ENCODE data around the gene ADGB. TPM values are rescaled to one million over a fixed set of nuclear protein-coding genes. Genes with fewer than 3 reads are reported as not detected.
"Not testable (repeated sequence)": the region's sequence is repeated elsewhere in the genome, so short reads cannot be mapped to it uniquely, and the experiment has no call there.

Gene ADGB
- total RNA-seq, 1 donor from 2014 or later, result not detected

DNA sequence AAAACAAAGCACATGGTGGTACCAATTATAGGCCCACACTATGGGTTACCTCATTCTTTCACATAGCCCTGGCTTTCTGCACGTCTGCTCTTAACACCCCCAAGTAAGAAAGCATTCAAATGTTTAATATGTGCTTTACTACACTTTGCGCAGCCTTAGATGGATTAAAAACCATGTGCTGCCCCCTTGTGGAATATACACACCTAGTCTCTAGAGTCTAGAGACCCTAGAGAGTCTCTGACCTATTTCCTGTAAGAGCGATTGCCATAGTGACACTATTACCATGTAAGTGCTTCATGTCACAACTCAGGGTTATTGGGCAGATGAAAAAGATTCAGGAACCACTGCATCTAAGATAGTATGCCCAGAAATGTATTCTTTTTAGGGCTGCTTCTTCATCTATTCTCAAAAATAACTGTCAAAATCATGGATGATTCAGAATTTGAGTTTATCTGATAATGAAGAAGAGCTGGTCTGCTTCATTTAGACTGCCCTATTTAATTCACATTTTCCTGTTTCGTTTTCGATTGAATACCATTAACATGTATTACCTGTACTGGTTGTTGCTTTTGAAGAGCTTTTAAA is 186.3 kb downstream of the ADGB start:
- H3K36me3 Mint-ChIP-seq (ENCODE audit: low read depth), result no peaks in the 10 kb centered on the region
- no peaks in the 10 kb centered on the region for H3K9me3 Mint-ChIP-seq
- no peaks in the 10 kb centered on the region for H3K27me3 Mint-ChIP-seq
- no peak overlapping the region for H3K27ac Mint-ChIP-seq
- H3K4me1 Mint-ChIP-seq, result no peaks in the 10 kb centered on the region
- H3K4me3 Mint-ChIP-seq, result no peak overlapping the region
- CTCF ChIA-PET, result no interaction called here
- ATAC-seq (ENCODE audit: low read depth) (no peak), DNase-seq (no peak)
- POLR2A ChIA-PET, result no interaction called here
- TF ChIP-seq, protein P1, sequence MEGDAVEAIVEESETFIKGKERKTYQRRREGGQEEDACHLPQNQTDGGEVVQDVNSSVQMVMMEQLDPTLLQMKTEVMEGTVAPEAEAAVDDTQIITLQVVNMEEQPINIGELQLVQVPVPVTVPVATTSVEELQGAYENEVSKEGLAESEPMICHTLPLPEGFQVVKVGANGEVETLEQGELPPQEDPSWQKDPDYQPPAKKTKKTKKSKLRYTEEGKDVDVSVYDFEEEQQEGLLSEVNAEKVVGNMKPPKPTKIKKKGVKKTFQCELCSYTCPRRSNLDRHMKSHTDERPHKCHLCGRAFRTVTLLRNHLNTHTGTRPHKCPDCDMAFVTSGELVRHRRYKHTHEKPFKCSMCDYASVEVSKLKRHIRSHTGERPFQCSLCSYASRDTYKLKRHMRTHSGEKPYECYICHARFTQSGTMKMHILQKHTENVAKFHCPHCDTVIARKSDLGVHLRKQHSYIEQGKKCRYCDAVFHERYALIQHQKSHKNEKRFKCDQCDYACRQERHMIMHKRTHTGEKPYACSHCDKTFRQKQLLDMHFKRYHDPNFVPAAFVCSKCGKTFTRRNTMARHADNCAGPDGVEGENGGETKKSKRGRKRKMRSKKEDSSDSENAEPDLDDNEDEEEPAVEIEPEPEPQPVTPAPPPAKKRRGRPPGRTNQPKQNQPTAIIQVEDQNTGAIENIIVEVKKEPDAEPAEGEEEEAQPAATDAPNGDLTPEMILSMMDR (IDR thresholded peaks at IDR 0.05), result no peak
- intact Hi-C loops (cut with micrococcal nuclease), result no loop called here

GRCh38 chr6:146787876-146788508 is 189.2 kb downstream of the ADGB start:
- intact Hi-C loops (cut with micrococcal nuclease), result no loop called here
- H3K27ac Mint-ChIP-seq, result no peak overlapping the region
- TF ChIP-seq, protein P1 (IDR thresholded peaks at IDR 0.05), result no peak
- DNase-seq (no peak), ATAC-seq (ENCODE audit: low read depth) (no peak)
- no peaks in the 10 kb centered on the region for H3K27me3 Mint-ChIP-seq
- no peaks in the 10 kb centered on the region for H3K36me3 Mint-ChIP-seq (ENCODE audit: low read depth)
- H3K4me3 Mint-ChIP-seq, result no peak overlapping the region
- POLR2A ChIA-PET, result no interaction called here
- CTCF ChIA-PET, result interaction anchor here (1.2 kb wide), 1 partner anchor 13 kb away, joined by 3 read pairs; no protein-coding TSS in a partner anchor
- H3K9me3 Mint-ChIP-seq, result peaks cover 5% of the 10 kb centered on the region
- H3K4me1 Mint-ChIP-seq, result no peaks in the 10 kb centered on the region

DNA sequence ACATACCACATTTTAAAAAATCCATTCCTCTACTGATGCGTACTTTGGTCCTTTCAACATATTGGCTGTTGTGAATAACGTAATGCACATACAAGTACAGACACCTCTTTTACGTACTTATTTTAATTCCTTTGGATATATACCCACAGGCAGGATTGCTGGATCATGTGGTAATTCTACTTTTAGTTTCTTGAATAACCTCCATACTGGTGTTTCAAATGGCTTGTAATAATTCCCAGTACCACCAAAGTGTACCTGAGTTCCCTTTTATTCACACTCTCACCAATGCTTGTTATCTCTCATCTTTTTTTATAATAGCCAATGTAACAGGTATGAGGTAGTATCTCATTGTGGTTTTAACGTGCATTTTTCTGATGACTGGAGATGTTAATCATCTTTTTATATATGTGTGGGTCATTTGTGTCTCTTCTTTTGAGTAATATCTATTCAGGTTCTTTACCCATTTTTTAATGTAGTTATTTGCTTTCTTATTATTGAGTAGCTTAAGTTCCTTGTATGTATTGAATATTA is 191.9 kb downstream of the ADGB start:
- H3K36me3 Mint-ChIP-seq (ENCODE audit: low read depth), result no peaks in the 10 kb centered on the region
- ChIA-PET POLR2A (no interaction called here), CTCF (no interaction called here)
- intact Hi-C loops (cut with micrococcal nuclease), result no loop called here
- ATAC-seq (ENCODE audit: low read depth), result no peak
- H3K27ac Mint-ChIP-seq, result no peak overlapping the region
- H3K9me3 Mint-ChIP-seq, result peaks cover 7% of the 10 kb centered on the region
- H3K4me3 Mint-ChIP-seq, result no peak overlapping the region
- DNase-seq, result no peak
- no peaks in the 10 kb centered on the region for H3K4me1 Mint-ChIP-seq
- TF ChIP-seq, protein P1 (IDR thresholded peaks at IDR 0.05), result no peak
- peaks cover 3% of the 10 kb centered on the region for H3K27me3 Mint-ChIP-seq

DNA sequence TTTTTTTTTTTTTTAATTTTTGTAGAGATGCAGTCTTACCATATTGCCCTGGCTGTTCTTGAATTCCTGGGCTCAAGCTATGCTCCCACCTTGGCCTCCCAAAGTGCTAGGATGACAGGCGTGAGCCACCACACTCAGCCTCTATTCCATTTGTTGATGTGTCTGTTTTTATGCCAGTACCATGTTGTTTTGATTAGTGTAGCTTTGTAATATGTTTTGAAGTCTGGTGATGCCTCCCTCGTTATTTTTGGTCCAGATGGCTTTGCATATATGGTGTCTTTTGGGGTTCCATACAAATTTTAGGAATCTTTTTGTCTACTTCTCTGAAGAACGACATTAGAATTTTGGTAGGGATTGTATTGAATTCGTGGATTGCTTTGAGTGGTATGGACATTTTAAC is 193.2 kb downstream of the ADGB start:
- Mint-ChIP-seq H3K4me3 (no peak overlapping the region), H3K27me3 (peaks cover 3% of the 10 kb centered on the region), H3K27ac (no peak overlapping the region), H3K36me3 (ENCODE audit: low read depth) (no peaks in the 10 kb centered on the region), H3K9me3 (peaks cover 11% of the 10 kb centered on the region), H3K4me1 (no peaks in the 10 kb centered on the region)
- CTCF ChIA-PET, result no interaction called here
- TF ChIP-seq, protein P1 (IDR thresholded peaks at IDR 0.05), result no peak
- ATAC-seq (ENCODE audit: low read depth) (no peak), DNase-seq (no peak)
- POLR2A ChIA-PET, result no interaction called here
- intact Hi-C loops (cut with micrococcal nuclease), result no loop called here

- intact Hi-C loops (cut with micrococcal nuclease); H3K36me3 Mint-ChIP-seq (ENCODE audit: low read depth); H3K27ac Mint-ChIP-seq; DNase-seq; H3K4me1 Mint-ChIP-seq; CTCF ChIA-PET; POLR2A ChIA-PET; H3K4me3 Mint-ChIP-seq; H3K27me3 Mint-ChIP-seq; ATAC-seq (ENCODE audit: low read depth): not testable (repeated sequence)
- peaks cover 11% of the 10 kb centered on the region for H3K9me3 Mint-ChIP-seq
Observed at GRCh38 chr6:146793218-146793617, 194.4 kb downstream of the ADGB start.

Measured in activated B cell treated with CpG ODN at 0.5 μM for 24 hours (primary cell).